Esophagus squamous epithelium (tissue), 4 donors: Measurements from ENCODE around the gene KRT39.

Source experiments
- CTCF ChIP-seq, 6 experiments: fragments of 450-650 bp in 4 of 6; fragments of 200-600 bp in 2 of 6; sonication (generic) in 2 of 6; IDR thresholded peaks; one replicate each; pipeline ENCODE4 v1.5.1; 2016 to 2019; ENCODE audit warnings: antibody characterized with exemption in 6 of 6, mild to moderate bottlenecking in 4 of 6, moderate library complexity in 4 of 6
- POLR2A ChIP-seq, 4 donors: fragments of 450-650 bp; IDR thresholded peaks; one replicate each; pipeline ENCODE4 v1.6.1; 2017; ENCODE audit warnings: antibody characterized with exemption in 4 of 4, mild to moderate bottlenecking in 4 of 4, moderate library complexity in 3 of 4

- TF ChIP-seq CTCF (IDR thresholded peaks at IDR 0.05): no peak
- TF ChIP-seq POLR2A (IDR thresholded peaks at IDR 0.05): no peak
These were observed 30.1 kb upstream of the KRT39 start for GRCh38 chr17:40996829-40997228.
